ENCODE data around the gene HSCB.
"Not testable (repeated sequence)": the region's sequence is repeated elsewhere in the genome, so short reads cannot be mapped to it uniquely, and the experiment has no call there.

The HSCB gene

GRCh38 chr22:28741785-28742561 lies at the start of gene HSCB, which contains the start of gene CHEK2:
TSS of gene HSCB (plus strand) at chr22:28742039. CDS start at chr22:28742096, 57 bp downstream.
TSS of gene CHEK2 (minus strand) at chr22:28741820. CDS start at chr22:28734721, 7,099 bp downstream.
- DNase-seq (ENCODE audit: low read depth, low spot score), result peak; percentile 95

- DNase-seq (ENCODE audit: low read depth, low spot score), result not testable (repeated sequence)
These were observed 48.6 kb upstream of the HSCB start for GRCh38 chr22:28693041-28693760.

- DNase-seq (ENCODE audit: low read depth, low spot score), result no peak
These were observed 38.9 kb upstream of the HSCB start for GRCh38 chr22:28702891-28703290.

GRCh38 chr22:28703436-28703835 lies 38.4 kb upstream of the HSCB start:
- DNase-seq (ENCODE audit: low read depth, low spot score), result no peak

- DNase-seq (ENCODE audit: low read depth, low spot score), result no peak
These were observed 35.0 kb upstream of the HSCB start for GRCh38 chr22:28706845-28707244.

- no peak for DNase-seq (ENCODE audit: low read depth, low spot score)
These were observed 31.7 kb upstream of the HSCB start for GRCh38 chr22:28710107-28710506.

GRCh38 chr22:28710576-28711191 lies 31.2 kb upstream of the HSCB start:
- no peak for DNase-seq (ENCODE audit: low read depth, low spot score)

- no peak for DNase-seq (ENCODE audit: low read depth, low spot score)
These were observed 30.5 kb upstream of the HSCB start for GRCh38 chr22:28711341-28711740.

- DNase-seq (ENCODE audit: low read depth, low spot score), result no peak
These were observed 29.7 kb upstream of the HSCB start for GRCh38 chr22:28711820-28712777.

GRCh38 chr22:28714043-28714628 lies 27.7 kb upstream of the HSCB start:
- DNase-seq (ENCODE audit: low read depth, low spot score), result no peak

GRCh38 chr22:28715611-28716010 lies 26.2 kb upstream of the HSCB start:
- DNase-seq (ENCODE audit: low read depth, low spot score), result no peak

GRCh38 chr22:28716686-28717085 lies 25.2 kb upstream of the HSCB start:
- DNase-seq (ENCODE audit: low read depth, low spot score), result no peak

- DNase-seq (ENCODE audit: low read depth, low spot score), result no peak
These were observed 23.8 kb upstream of the HSCB start for GRCh38 chr22:28718044-28718443.

GRCh38 chr22:28728002-28728401 lies 13.8 kb upstream of the HSCB start:
- DNase-seq (ENCODE audit: low read depth, low spot score), result no peak

- DNase-seq (ENCODE audit: low read depth, low spot score), result no peak
These were observed 13.1 kb upstream of the HSCB start for GRCh38 chr22:28728621-28729313.

- no peak for DNase-seq (ENCODE audit: low read depth, low spot score)
These were observed 11.7 kb upstream of the HSCB start for GRCh38 chr22:28730179-28730578.

GRCh38 chr22:28734393-28734792 lies 7.4 kb upstream of the HSCB start:
- no peak for DNase-seq (ENCODE audit: low read depth, low spot score)

- DNase-seq (ENCODE audit: low read depth, low spot score), result no peak
These were observed 5.3 kb upstream of the HSCB start for GRCh38 chr22:28736301-28737155.

GRCh38 chr22:28737701-28738100 lies 4.1 kb upstream of the HSCB start:
- no peak for DNase-seq (ENCODE audit: low read depth, low spot score)
